Lower leg skin (tissue), 3 donors: ENCODE results near the gene RABGGTA.

Experiments
- POLR2A ChIP-seq, 2 donors: fragments of 450-650 bp; IDR thresholded peaks; one replicate each; pipeline ENCODE4 v1.6.1; 2016 to 2017; ENCODE audit warnings: antibody characterized with exemption in 2 of 2, mild to moderate bottlenecking in 1 of 2, moderate library complexity in 1 of 2
- TF ChIP-seq, protein P1 (sequence below), 3 donors: fragments of 450-650 bp; IDR thresholded peaks; one replicate each; pipeline ENCODE4 v1.5.1; 2016; ENCODE audit warnings: antibody characterized with exemption in 3 of 3, mild to moderate bottlenecking in 3 of 3, moderate library complexity in 2 of 3

DNA sequence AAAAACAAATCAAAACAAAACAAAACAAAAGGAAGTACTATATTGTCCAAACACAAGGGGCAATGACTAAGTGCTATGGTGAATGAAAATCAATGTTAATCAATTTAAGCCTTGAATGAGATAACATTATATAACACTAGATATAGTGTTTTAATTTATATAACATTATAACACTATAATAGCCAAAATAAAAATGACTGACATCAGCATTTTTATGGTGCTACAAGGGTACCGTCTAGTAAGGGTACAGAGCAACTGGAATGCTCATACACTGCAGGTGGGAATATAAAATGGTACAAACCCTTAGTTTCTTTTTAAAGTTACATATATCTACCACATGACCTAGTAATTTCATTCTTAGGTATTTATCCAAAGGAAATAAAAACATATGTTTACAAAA lies 44.9 kb downstream of the RABGGTA start:
- TF ChIP-seq, protein P1, sequence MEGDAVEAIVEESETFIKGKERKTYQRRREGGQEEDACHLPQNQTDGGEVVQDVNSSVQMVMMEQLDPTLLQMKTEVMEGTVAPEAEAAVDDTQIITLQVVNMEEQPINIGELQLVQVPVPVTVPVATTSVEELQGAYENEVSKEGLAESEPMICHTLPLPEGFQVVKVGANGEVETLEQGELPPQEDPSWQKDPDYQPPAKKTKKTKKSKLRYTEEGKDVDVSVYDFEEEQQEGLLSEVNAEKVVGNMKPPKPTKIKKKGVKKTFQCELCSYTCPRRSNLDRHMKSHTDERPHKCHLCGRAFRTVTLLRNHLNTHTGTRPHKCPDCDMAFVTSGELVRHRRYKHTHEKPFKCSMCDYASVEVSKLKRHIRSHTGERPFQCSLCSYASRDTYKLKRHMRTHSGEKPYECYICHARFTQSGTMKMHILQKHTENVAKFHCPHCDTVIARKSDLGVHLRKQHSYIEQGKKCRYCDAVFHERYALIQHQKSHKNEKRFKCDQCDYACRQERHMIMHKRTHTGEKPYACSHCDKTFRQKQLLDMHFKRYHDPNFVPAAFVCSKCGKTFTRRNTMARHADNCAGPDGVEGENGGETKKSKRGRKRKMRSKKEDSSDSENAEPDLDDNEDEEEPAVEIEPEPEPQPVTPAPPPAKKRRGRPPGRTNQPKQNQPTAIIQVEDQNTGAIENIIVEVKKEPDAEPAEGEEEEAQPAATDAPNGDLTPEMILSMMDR (IDR thresholded peaks at IDR 0.05), result no peak
- TF ChIP-seq POLR2A (IDR thresholded peaks at IDR 0.05), result no peak
